ENCODE measurements around the gene CLDND2.

The CLDND2 gene

GRCh38 chr19:51380379-51380778 lies 11.6 kb upstream of the CLDND2 start:
- no peak for DNase-seq

- DNase-seq, result no peak
Measured at GRCh38 chr19:51377422-51377821, 8.6 kb upstream of the CLDND2 start.

GRCh38 chr19:51375504-51376221 lies 6.9 kb upstream of the CLDND2 start:
- DNase-seq, result no peak

GRCh38 chr19:51372649-51373504 lies 4.1 kb upstream of the CLDND2 start, which contains the start of gene NKG7:
Gene NKG7, minus strand, starts transcription at chr19:51372654. Its CDS starts 119 bp downstream, at chr19:51372535.
- DNase-seq, result peak in 2 of 4 experiments; percentile 12 to 29

- DNase-seq, result no peak
Measured at GRCh38 chr19:51372021-51372648, 3.3 kb upstream of the CLDND2 start.

- DNase-seq, result no peak
Measured at GRCh38 chr19:51371186-51371690, 2.4 kb upstream of the CLDND2 start.

- no peak for DNase-seq
Measured at GRCh38 chr19:51370230-51370629, 1.4 kb upstream of the CLDND2 start.

- peak; percentile 83 to 90 (median 88) for DNase-seq
Measured at GRCh38 chr19:51367565-51368365, 1.0 kb downstream of the CLDND2 start.

- no peak for DNase-seq
Measured at GRCh38 chr19:51367255-51367564, 1.6 kb downstream of the CLDND2 start.

GRCh38 chr19:51366389-51367254 lies 2.2 kb downstream of the CLDND2 start:
- DNase-seq, result peak; percentile 63 to 83 (median 77)

- DNase-seq, result no peak
Measured at GRCh38 chr19:51365965-51366388, 2.8 kb downstream of the CLDND2 start, which contains the start of gene ETFB. Gene ETFB, minus strand, starts transcription at chr19:51366388. Its CDS starts 62 bp downstream, at chr19:51366326.

GRCh38 chr19:51365211-51365964 lies 3.4 kb downstream of the CLDND2 start:
- no peak for DNase-seq

GRCh38 chr19:51364200-51365106 lies 4.3 kb downstream of the CLDND2 start:
- DNase-seq, result no peak

- no peak for DNase-seq
Measured at GRCh38 chr19:51361239-51361638, 7.6 kb downstream of the CLDND2 start.

GRCh38 chr19:51359294-51359693 lies 9.5 kb downstream of the CLDND2 start:
- DNase-seq, result no peak

GRCh38 chr19:51357952-51358351 lies 10.9 kb downstream of the CLDND2 start:
- no peak for DNase-seq

GRCh38 chr19:51356159-51356801 lies 12.5 kb downstream of the CLDND2 start:
- DNase-seq, result no peak

GRCh38 chr19:51354742-51355148 lies 14.1 kb downstream of the CLDND2 start:
- no peak for DNase-seq

Data from activated naive CD4-positive, alpha-beta T cell (primary cell).